Non-pigmented ciliary epithelial cell (primary cell): ENCODE results near the gene DLEU7.

Experiments used
- DNase-seq: peaks from one replicate; pipeline ENCODE4 v3.0.0-alpha.2; 2010; ENCODE audit warnings: low read depth

DLEU7 gene

GRCh38 chr13:50842990-50843256 lies 569 bp downstream of the DLEU7 start:
- no peak for DNase-seq

- DNase-seq: no peak
Measured at GRCh38 chr13:50842251-50842989, 1.1 kb downstream of the DLEU7 start.

- DNase-seq: no peak
Measured at GRCh38 chr13:50841786-50842185, 1.7 kb downstream of the DLEU7 start.

GRCh38 chr13:50840284-50840683 lies 3.2 kb downstream of the DLEU7 start:
- DNase-seq: no peak

GRCh38 chr13:50839828-50840227 lies 3.7 kb downstream of the DLEU7 start:
- no peak for DNase-seq

GRCh38 chr13:50838701-50839100 lies 4.8 kb downstream of the DLEU7 start:
- no peak for DNase-seq

GRCh38 chr13:50838031-50838430 lies 5.5 kb downstream of the DLEU7 start:
- DNase-seq: no peak

- no peak for DNase-seq
Measured at GRCh38 chr13:50831512-50831911, 12.0 kb downstream of the DLEU7 start.

GRCh38 chr13:50829896-50830295 lies 13.6 kb downstream of the DLEU7 start:
- DNase-seq: no peak

- DNase-seq: no peak
Measured at GRCh38 chr13:50829226-50829625, 14.3 kb downstream of the DLEU7 start.

GRCh38 chr13:50826035-50826434 lies 17.5 kb downstream of the DLEU7 start:
- DNase-seq: no peak

- DNase-seq: no peak
Measured at GRCh38 chr13:50812242-50812641, 31.2 kb downstream of the DLEU7 start.

GRCh38 chr13:50810998-50811397 lies 32.5 kb downstream of the DLEU7 start:
- DNase-seq: no peak

- no peak for DNase-seq
Measured at GRCh38 chr13:50810468-50810867, 33.0 kb downstream of the DLEU7 start.

GRCh38 chr13:50809133-50810090 lies 34.1 kb downstream of the DLEU7 start:
- no peak for DNase-seq

- no peak for DNase-seq
Measured at GRCh38 chr13:50805805-50806204, 37.7 kb downstream of the DLEU7 start.

GRCh38 chr13:50801087-50801931 lies 42.2 kb downstream of the DLEU7 start:
- DNase-seq: peak; percentile 62

- DNase-seq: no peak
Measured at GRCh38 chr13:50800091-50800739, 43.3 kb downstream of the DLEU7 start.

GRCh38 chr13:50798923-50799322 lies 44.6 kb downstream of the DLEU7 start:
- no peak for DNase-seq

- no peak for DNase-seq
Measured at GRCh38 chr13:50797091-50797490, 46.4 kb downstream of the DLEU7 start.

- no peak for DNase-seq
Measured at GRCh38 chr13:50796463-50796862, 47.0 kb downstream of the DLEU7 start.

- no peak for DNase-seq
Measured at GRCh38 chr13:50794226-50794625, 49.3 kb downstream of the DLEU7 start.
